Mesodermal cell (in vitro differentiated cells): ENCODE results near the gene FAM114A1.
"Not testable (repeated sequence)": the region's sequence is repeated elsewhere in the genome, so short reads cannot be mapped to it uniquely, and the experiment has no call there.

Experiments
- H3K27ac ChIP-seq: 2 replicates; pipeline ENCODE4 v1.7.0; 2013; ENCODE audit warnings: mild to moderate bottlenecking, low read depth, low read length, moderate library complexity; ENCODE audit not compliant: severe bottlenecking
- H3K36me3 ChIP-seq: 2 replicates; pipeline ENCODE4 v1.7.1; 2013; ENCODE audit warnings: mild to moderate bottlenecking, low read length, moderate library complexity; ENCODE audit not compliant: control insufficient read depth, insufficient read depth
- H3K4me1 ChIP-seq: one replicate; pipeline ENCODE4 v1.7.1; 2013; ENCODE audit warnings: mild to moderate bottlenecking, low read length; ENCODE audit not compliant: insufficient read depth, control insufficient read depth, poor library complexity, severe bottlenecking
- H3K4me3 ChIP-seq: 2 replicates; pipeline ENCODE4 v1.7.0; 2013; ENCODE audit warnings: low read length, control low read depth, mild to moderate bottlenecking; ENCODE audit not compliant: insufficient read depth, poor library complexity, severe bottlenecking; ENCODE audit errors: extremely low read depth
- H3K9me3 ChIP-seq: 2 replicates; pipeline ENCODE4 v1.7.1; 2013; ENCODE audit warnings: mild to moderate bottlenecking, low read length, moderate library complexity; ENCODE audit not compliant: control insufficient read depth
- whole genome bisulfite sequencing, 2 experiments: methylation state at CpG; one replicate each; pipeline ENCODE4 v1.1.5; 2013; ENCODE audit warnings: missing lambda C conversion rate in 2 of 2; ENCODE audit not compliant: insufficient coverage in 2 of 2; 5-methylcytosine and 5-hydroxymethylcytosine counted together

Gene FAM114A1

DNA sequence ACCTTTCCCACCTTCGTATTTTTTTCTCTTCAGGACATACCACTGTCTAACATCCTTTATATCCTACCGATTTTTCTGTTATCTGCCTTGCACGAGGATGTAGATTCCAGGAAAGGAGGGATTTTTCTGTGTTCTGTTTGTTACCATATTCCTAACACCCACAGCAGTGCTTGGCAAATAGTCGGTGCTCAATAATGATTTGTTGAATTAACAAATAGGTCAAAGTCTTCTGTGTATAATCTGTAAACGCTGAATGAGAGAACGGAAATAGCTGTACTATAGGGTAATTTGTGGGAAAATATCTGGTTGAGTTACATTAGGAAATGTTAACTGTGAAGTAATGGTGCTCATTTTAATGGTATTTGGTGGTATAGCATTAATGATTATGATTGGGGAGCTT, 83.1 kb downstream of the FAM114A1 start:
- peaks cover 20% of the 10 kb centered on the region for H3K4me1 ChIP-seq

DNA sequence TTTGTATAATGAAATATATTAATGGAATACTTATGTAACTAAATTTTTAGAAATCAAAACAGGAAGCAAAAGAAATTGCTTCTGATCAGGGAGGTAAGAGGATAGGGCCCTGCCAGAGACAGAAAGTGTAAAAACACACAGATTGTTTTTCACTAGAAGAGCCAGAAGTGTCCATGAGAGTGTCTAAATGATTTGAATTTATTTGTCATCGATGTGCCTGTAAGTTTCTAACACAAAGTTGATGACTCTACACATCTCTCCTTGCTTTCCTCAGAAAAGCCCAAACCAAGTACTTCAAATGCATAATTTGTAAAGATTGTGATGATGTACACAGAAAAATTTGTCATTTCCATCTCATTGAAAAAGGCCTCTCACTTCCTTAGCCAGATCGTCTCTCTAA, 84.0 kb downstream of the FAM114A1 start:
- Histone ChIP-seq H3K4me3 (no peak overlapping the region), H3K36me3 (no peaks in the 10 kb centered on the region), H3K27ac (no peak overlapping the region), H3K9me3 (no peaks in the 10 kb centered on the region), H3K4me1 (peaks cover 20% of the 10 kb centered on the region)
- WGBS, 2 experiments = 78% methylated on average over 1 of the region's 2 CpGs; no CpG with 5 or more reads in 1 of the 2 experiments

More for the DNA sequence above, 83.1 kb downstream of the FAM114A1 start:
- Histone ChIP-seq H3K36me3 (no peaks in the 10 kb centered on the region), H3K4me3 (no peak overlapping the region), H3K9me3 (no peaks in the 10 kb centered on the region), H3K27ac (no peak overlapping the region)
- WGBS, 2 experiments = 98 to 99% methylated on average over 3 of the region's 6 CpGs

DNA sequence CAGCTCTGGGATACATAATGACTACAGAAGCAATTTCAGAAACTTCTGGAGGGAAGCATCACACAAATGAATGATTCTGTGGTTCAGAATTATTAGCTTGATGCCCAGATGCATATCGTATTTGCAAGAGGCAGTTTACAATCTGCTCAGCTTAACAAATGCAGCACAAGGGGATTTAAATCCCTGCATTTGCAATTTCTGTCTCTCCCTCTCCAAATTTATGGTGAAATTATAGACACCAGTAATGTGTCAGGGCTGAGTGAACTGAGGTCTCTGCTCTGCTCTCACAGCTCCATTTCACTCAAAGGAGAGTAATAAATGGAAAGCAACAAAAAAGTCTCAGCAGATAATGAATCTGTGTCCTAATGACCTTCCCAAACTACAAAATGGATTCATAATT, 84.4 kb downstream of the FAM114A1 start:
- Histone ChIP-seq H3K9me3 (no peaks in the 10 kb centered on the region), H3K4me1 (peaks cover 20% of the 10 kb centered on the region), H3K4me3 (no peak overlapping the region), H3K36me3 (no peaks in the 10 kb centered on the region), H3K27ac (no peak overlapping the region)
- 0% methylated on average over 1 of the region's 1 CpG; no CpG with 5 or more reads in 1 of the 2 experiments for WGBS, 2 experiments

DNA sequence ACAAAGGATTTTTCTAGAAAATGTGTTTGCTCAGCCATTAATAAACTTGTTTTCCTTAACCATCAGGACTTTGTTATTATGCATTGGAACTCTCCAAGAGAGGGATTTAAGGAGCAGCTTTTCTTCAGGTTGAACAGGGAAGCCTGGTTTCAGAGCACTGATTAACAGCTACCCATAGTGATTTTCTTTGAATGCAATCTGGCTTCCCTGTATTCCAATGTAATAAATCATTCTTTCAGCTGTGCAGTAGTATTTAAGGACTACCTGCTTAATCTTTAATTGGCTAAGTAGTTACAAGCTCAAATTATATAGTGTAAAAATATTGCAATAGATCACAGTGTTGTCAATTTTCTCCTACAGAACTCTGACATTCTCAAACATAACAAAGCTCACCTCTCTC, 87.1 kb downstream of the FAM114A1 start:
- H3K4me3 ChIP-seq = no peak overlapping the region
- no peak overlapping the region for H3K27ac ChIP-seq
- no peaks in the 10 kb centered on the region for H3K9me3 ChIP-seq
- H3K36me3 ChIP-seq = no peaks in the 10 kb centered on the region
- H3K4me1 ChIP-seq = peaks cover 3% of the 10 kb centered on the region

DNA sequence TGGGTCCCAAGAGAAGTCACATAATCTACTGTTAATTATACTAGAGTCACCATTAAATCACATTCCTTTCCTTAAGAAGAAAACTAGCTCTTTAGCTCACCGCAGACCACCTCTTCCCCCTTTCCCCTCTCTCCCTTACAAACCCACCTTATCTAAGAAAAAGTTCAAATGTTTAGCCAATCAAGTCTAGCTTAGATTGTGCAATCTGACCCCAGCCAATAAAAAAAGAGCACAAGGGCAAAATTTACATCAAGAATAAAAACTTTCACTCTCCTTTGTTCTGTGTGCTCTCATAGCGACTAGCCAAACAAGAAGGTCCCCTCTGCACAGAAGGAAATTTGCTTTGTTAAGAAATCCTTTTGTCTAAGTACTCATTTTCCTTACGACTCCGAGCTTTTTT, 88.4 kb downstream of the FAM114A1 start:
- WGBS, 2 experiments = 95 to 96% methylated on average over 2 to 4 of the region's 4 CpGs

DNA sequence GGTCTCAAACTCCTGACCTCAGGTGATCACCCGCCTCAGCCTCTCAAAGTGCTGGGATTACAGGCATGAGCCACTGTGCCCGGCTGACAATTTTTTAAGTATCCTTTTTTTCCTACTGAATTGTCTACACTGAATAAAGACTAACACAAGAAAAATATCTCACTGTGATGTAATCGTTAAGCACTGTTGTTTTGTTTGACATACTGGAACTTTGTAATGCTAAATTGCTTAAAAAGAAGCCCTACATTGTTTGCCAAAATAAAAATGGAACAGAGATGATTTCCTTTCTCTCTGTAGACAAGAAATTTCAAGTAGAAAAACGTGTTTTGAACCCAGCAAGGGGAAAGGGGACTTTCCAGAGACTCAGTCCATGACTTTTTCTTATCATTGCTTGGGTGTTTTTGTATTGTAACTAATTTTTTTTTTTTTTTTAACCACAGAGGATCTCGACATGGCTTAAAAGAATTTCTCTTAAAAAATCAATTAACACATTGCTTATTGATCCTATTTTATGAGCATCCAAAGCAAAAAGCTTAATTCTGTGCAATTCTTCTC, 89.7 kb downstream of the FAM114A1 start:
- H3K36me3 ChIP-seq = no peaks in the 10 kb centered on the region
- 72 to 100% methylated on average over 1 to 3 of the region's 5 CpGs for WGBS, 2 experiments
- peaks cover 5% of the 10 kb centered on the region for H3K9me3 ChIP-seq
- H3K27ac ChIP-seq = no peak overlapping the region
- H3K4me1 ChIP-seq = no peaks in the 10 kb centered on the region
- H3K4me3 ChIP-seq = no peak overlapping the region

More for the DNA sequence above, 88.4 kb downstream of the FAM114A1 start:
- H3K36me3 ChIP-seq = no peaks in the 10 kb centered on the region
- H3K9me3 ChIP-seq = no peaks in the 10 kb centered on the region
- no peaks in the 10 kb centered on the region for H3K4me1 ChIP-seq
- H3K27ac ChIP-seq = no peak overlapping the region
- H3K4me3 ChIP-seq = no peak overlapping the region

DNA sequence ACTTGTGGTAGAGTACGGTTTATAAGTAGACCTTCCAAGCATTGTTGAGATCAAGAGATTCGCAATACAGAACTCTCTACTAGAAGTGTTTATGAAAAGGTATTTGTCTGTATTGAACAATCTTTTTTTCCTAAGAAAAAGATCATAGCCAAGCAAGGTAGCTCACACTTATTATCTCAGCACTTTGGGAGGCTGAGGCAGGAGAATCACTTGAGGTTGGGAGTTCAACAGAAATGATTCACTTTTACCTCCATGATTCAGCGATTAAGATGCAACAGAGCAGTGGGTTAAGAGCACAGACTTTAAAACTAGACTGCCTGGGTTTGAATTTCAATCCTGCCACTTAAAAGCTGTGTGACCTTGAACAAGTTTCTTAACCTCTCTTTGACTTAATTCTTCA, 90.3 kb downstream of the FAM114A1 start:
- 100% methylated on average over 2 of the region's 3 CpGs; no CpG with 5 or more reads in 1 of the 2 experiments for WGBS, 2 experiments
- H3K27ac ChIP-seq = no peak overlapping the region
- peaks cover 5% of the 10 kb centered on the region for H3K9me3 ChIP-seq
- no peaks in the 10 kb centered on the region for H3K36me3 ChIP-seq
- H3K4me1 ChIP-seq = no peaks in the 10 kb centered on the region
- no peak overlapping the region for H3K4me3 ChIP-seq

DNA sequence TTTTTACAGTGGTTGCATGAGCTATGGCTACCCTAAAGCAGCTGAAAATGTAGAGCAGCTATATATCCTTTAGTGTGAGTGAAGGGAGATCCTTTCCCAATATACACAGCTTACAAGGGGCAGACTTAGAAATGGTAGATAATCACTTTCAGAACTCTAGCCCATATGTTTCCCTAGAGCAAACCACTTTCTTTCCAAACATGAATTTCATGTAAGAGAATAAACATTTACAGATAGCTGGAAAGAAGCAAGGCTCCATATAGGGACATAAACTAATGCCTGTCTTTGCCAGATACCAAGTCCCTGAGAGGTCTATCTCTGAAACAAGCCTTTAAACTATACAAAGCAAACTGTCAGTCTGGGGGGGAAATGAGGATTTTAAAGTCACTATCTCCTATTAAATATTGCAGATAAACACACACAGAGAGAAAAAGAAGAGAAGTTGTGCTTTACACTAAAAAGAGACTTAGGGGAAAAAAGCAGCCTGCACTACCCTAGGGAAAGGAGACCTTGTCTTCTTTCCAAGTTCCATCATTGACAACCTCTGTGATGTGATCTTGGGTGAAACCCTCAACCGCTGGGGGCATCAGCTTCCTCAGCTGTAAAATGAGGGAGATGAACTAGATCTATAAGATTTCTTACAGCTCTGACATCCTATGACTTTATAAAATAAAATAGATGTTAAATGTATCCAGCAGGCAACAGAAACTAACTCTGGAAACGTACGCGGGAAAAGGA, 91.0 kb downstream of the FAM114A1 start:
- Histone ChIP-seq H3K4me1 (no peaks in the 10 kb centered on the region), H3K9me3 (peaks cover 5% of the 10 kb centered on the region), H3K36me3 (no peaks in the 10 kb centered on the region), H3K4me3 (no peak overlapping the region), H3K27ac (no peak overlapping the region)
- WGBS, 2 experiments = 83 to 100% methylated on average over 1 to 3 of the region's 4 CpGs

DNA sequence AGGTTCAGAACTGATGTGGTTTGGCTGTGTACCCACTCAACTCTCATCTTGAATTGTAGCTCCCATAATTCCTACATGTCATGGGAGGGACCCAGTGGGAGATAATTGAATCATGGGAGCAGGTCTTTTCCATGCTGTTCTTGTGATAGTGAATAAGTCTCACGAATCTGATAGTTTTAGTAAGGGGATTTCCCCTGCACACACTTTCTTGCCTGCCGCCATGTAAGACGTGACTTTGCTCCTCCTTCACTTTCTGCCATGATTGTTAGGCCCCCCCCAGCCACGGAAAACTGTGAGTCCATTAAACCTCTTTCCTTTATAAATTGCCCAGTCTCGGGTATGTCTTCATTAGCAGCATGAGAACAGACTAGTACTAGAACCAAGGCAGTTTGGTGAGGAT, 91.6 kb downstream of the FAM114A1 start:
- not testable (repeated sequence) for H3K4me3 ChIP-seq, H3K27ac ChIP-seq, H3K36me3 ChIP-seq, H3K9me3 ChIP-seq, H3K4me1 ChIP-seq
- 96 to 100% methylated on average over 1 to 3 of the region's 5 CpGs for WGBS, 2 experiments

DNA sequence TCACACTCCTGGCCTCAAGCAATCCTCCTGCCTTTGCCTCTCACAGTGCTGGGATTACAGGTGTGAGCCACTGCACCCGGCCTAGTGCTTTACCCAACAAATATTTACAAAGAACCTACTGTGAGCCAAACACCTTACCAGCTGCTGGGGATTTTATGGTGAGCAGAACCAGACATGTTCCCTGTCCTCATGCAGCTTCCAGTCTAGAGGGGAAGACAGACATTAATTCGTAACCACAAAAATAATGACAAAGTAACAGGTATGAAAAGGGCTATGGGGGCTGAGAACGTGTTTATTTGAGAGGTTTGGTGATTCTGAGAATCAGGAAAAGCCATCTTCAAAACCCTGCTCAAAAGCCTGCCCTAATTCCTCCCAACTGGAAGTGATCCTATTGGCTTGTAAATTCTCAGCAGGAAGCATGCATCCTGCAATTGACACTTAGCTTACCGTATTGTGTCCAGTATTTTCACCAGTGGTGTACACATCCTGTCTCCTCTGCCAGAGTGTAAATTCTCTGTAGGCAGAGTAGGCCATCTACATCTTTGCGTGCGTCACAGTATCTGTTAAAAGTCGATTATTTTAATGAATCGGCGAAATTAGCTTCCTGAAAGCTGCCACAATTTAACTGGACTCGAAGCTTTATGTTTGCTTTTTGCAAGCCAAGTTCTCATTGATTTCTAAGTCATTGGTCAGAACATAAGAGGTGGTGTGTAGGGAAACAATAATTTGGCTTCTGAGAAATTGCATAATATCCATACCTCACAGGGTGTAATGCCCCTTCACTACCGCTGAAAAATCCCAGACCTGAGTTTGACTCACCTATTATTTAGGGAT, 97.6 kb downstream of the FAM114A1 start:
- peaks cover 15% of the 10 kb centered on the region for H3K9me3 ChIP-seq
- peaks cover 5% of the 10 kb centered on the region for H3K4me1 ChIP-seq
- H3K36me3 ChIP-seq = no peaks in the 10 kb centered on the region
- whole genome bisulfite sequencing, 2 experiments = 95 to 96% methylated on average over 8 of the region's 11 CpGs
- no peak overlapping the region for H3K4me3 ChIP-seq
- H3K27ac ChIP-seq = no peak overlapping the region
